Right renal cortex interstitium (tissue), 3 donors: Measurements from ENCODE around the gene AHSG. TPM values are rescaled to one million over a fixed set of nuclear protein-coding genes. Genes with fewer than 3 reads are reported as not detected.

Experiments
- DNase-seq, 3 donors: peaks; one replicate each; pipeline ENCODE4 v3.0.0-alpha.2; 2013; ENCODE audit warnings: low read depth in 3 of 3, low spot score in 2 of 3
- polyA plus RNA-seq, 3 donors: library from polyadenylated mRNA; unstranded; fragments of 120-200 nt; gene quantifications; one replicate each; pipeline ENCODE4 v1.2.1, GENCODE V29; 2013; ENCODE audit not compliant: insufficient read length in 3 of 3

AHSG gene
- polyA plus RNA-seq, 3 donors: 0.69 to 2.7 (median 1.0) TPM

GRCh38 chr3:186639778-186640472 lies 27.1 kb downstream of the AHSG start, which contains the start of gene FETUB:
Gene FETUB (plus strand): TSS chr3:186640399. CDS start chr3:186640461, 62 bp downstream.
- DNase-seq: no peak

- DNase-seq: no peak
Observed at GRCh38 chr3:186640473-186640818, 27.6 kb downstream of the AHSG start.

GRCh38 chr3:186640929-186641328 lies 28.1 kb downstream of the AHSG start:
- no peak for DNase-seq

GRCh38 chr3:186642014-186642413 lies 29.2 kb downstream of the AHSG start:
- DNase-seq: no peak

- no peak for DNase-seq
Observed at GRCh38 chr3:186643493-186643892, 30.6 kb downstream of the AHSG start.

- DNase-seq: no peak
Observed at GRCh38 chr3:186644683-186645082, 31.8 kb downstream of the AHSG start.

GRCh38 chr3:186646106-186646505 lies 33.2 kb downstream of the AHSG start:
- DNase-seq: no peak

- no peak for DNase-seq
Observed at GRCh38 chr3:186646841-186647240, 34.0 kb downstream of the AHSG start.

- no peak for DNase-seq
Observed at GRCh38 chr3:186648851-186649250, 36.0 kb downstream of the AHSG start.

- no peak for DNase-seq
Observed at GRCh38 chr3:186651678-186652215, 38.9 kb downstream of the AHSG start.

- no peak for DNase-seq
Observed at GRCh38 chr3:186653080-186653707, 40.3 kb downstream of the AHSG start.

GRCh38 chr3:186653984-186654383 lies 41.1 kb downstream of the AHSG start:
- DNase-seq: no peak

GRCh38 chr3:186663361-186664118 lies 50.7 kb downstream of the AHSG start:
- DNase-seq: no peak

GRCh38 chr3:186664119-186664495 lies 51.2 kb downstream of the AHSG start:
- DNase-seq: no peak

- DNase-seq: no peak
Observed at GRCh38 chr3:186664506-186664905, 51.6 kb downstream of the AHSG start.

- DNase-seq: no peak
Observed at GRCh38 chr3:186665625-186666188, 52.8 kb downstream of the AHSG start, which contains the start of gene HRG. Gene HRG (plus strand): TSS chr3:186666014. CDS start chr3:186666032, 18 bp downstream.

GRCh38 chr3:186668426-186668825 lies 55.6 kb downstream of the AHSG start:
- no peak for DNase-seq

- DNase-seq: no peak
Observed at GRCh38 chr3:186669378-186670084, 56.7 kb downstream of the AHSG start.

GRCh38 chr3:186670155-186670554 lies 57.3 kb downstream of the AHSG start:
- no peak for DNase-seq
